ENCODE results near the gene PRX.
"Not testable (repeated sequence)": the region's sequence is repeated elsewhere in the genome, so short reads cannot be mapped to it uniquely, and the experiment has no call there.

PRX gene

GRCh38 chr19:40414542-40415535, 1.7 kb upstream of the PRX start:
- no peak for DNase-seq (ENCODE audit: low read depth in 2 of 2)

GRCh38 chr19:40412866-40413265, 312 bp downstream of the PRX start:
- DNase-seq (ENCODE audit: low read depth in 2 of 2): no peak

DNA sequence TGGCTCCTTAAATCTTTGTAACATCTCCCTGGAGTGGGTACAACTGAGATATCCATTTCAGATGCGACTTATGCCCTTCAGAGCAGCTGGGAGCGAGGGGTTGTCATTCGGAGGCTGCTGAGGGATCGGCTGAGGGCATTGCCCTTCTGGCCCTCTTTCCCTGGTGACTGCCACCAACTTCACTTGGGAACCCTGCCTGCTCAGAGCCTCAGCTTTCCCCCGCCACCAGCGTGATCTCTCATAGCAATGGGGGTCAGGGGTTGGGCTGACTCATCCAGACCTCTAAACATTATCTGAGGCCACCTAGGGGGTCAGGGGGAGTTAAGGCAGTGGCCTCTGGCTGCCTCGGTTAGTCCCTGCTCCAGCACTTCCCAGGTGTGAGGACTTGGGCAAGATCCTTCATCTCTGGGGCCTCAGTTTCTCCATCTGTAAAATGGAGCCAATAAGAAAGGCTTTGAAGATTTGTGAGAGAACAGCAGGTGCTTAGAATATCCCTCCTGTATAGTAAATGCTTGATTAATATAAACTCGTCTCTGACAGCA, 1.1 kb downstream of the PRX start:
- no peak for DNase-seq (ENCODE audit: low read depth in 2 of 2)

GRCh38 chr19:40411125-40411842, 1.9 kb downstream of the PRX start:
- DNase-seq (ENCODE audit: low read depth in 2 of 2): no peak

- DNase-seq (ENCODE audit: low read depth in 2 of 2): no peak
These were observed 3.2 kb downstream of the PRX start for GRCh38 chr19:40410030-40410389.

DNA sequence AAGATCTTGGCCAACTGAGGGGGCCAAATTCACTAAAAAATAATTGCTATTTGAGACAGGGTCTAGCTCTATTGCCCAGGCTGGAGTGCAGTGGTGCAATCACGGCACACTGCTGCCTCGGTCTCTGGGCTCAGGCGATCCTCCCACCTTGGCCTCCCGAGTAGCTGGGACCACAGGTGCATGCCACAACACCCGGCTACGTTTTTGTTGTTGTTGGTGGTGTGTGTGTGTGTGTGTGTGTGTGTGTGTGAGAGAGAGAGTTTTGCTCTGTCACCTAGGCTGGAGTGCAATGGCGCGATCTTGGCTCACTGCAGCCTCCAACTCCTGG, 4.6 kb downstream of the PRX start:
- not testable (repeated sequence) for DNase-seq (ENCODE audit: low read depth in 2 of 2)

- DNase-seq (ENCODE audit: low read depth in 2 of 2): no peak
These were observed 5.2 kb downstream of the PRX start for GRCh38 chr19:40407714-40408597.

DNA sequence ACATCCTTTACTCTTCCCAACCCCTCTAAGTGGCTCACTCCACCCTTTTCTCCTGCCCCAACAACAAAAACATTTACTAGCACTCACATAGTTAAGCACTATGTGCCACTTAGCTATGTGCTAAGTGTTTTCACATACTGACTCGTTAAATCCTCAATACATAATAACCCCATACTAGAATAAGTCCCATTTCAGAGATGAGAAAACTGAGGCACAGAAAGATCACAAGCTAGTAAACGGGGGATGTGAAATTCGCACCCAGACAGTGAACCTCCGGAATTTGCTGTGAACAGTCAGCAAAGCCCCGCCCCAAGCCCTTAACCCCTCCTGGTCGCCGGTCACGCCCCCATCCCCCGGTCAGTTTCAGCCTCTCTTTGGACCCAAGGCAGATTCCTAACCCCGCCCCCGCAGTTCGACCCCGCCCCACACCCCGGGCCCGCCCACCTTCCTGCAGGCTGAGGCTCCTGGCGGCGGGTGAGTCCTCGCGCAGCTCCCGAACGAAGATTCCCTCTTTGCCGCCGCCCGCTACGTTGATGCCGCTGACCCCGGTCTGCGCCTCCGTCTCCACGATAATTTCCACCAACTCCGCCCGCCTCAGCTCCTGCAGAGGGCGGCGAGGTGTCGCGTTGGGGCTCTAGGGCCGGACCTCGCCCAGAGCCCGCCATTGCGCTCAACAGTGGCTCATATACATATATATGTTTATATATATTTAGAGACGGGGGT, 9.8 kb downstream of the PRX start:
- DNase-seq (ENCODE audit: low read depth in 2 of 2): peak; percentile 81 to 90

DNA sequence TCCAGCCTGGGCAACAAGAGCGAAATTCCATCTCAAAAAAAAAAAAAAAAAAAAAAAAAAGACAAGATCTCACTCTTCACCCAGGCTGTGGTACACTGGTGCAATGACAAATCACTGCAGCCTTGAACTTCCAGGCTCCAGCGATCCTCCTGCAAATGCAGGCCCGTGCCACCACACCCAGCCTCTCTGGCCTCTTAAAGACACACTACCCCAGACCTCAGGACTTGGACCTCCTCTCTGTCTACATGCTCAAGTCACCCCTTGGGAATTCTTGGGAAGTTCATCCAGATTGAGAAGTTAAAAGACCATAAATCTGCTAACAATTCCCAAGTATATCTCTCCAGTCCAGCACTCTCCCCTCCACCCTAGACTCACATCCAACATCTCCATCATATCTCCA, 12.6 kb downstream of the PRX start:
- no peak for DNase-seq (ENCODE audit: low read depth in 2 of 2)

GRCh38 chr19:40398417-40399131, 14.6 kb downstream of the PRX start:
- peak; percentile 31 to 63 for DNase-seq (ENCODE audit: low read depth in 2 of 2)

DNA sequence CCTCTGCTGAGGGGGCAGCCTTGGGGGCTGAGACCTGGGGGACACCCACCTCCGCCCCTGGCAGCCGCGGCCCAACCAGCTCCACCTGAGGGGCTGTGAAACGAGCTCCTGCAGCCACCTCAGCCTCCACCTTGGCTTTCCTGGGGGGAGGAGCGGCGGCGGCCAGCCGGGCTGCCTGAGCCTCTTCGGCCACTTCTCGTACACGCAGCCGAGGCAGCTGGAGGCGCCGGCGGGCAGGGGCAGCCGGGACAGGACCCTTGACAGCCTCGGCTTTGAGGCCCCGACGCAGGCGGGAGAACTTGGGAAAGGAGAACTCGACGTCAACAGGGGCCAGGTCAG, 15.6 kb downstream of the PRX start:
- DNase-seq (ENCODE audit: low read depth in 2 of 2): no peak

DNA sequence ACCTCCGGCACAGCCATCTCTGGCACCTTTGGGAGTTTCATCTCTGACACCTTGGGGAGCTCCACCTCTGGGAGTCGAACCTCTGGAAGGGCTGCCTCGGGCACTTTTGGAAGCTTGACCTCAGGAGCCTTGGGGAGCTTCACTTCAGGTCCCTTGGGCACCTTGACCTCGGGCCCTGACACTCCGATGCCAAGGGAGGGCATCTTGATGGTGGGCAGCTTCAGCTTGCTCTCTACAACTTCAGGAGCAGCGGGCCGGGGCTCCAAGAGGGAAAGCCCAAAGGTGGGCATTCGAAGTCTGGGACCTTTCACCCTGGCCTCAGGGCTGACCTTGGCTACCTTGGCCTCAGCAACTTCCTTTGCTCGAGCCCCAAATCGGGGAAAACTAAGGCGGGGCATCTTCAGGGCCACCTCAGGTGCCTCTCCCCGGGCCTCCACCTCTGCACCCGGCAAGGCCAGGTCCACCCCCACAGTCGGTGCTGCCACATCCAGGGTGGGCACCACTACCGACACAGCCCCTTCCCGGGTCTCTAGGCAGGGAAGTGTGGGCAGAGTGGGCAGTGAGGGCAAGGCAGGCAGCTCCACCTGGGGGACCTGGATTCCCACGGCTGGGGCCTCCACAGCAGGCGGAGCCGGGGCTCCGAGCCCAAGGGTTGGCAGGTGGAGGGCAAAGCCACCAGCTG, 16.2 kb downstream of the PRX start:
- no peak for DNase-seq (ENCODE audit: low read depth in 2 of 2)

DNA sequence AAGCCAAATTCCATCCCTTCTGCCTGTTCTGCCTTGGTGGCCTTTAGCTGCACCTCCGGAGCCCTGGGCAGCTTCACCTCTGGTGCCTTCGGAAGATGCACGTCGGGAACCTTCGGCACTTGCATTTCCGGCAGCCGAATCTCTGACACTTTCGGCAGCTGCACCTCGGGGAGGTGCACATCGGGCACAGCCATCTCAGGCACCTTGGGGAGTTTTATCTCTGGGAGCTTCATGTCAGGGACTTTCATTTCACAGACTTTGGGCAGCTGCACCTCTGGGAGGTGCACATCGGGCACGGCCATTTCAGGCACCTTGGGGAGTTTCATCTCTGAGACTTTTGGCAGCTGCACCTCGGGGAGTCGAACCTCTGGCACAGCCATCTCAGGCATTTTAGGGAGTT, 17.2 kb downstream of the PRX start:
- DNase-seq (ENCODE audit: low read depth in 2 of 2): no peak

- DNase-seq (ENCODE audit: low read depth in 2 of 2): no peak
These were observed 18.4 kb downstream of the PRX start for GRCh38 chr19:40394816-40395210.

GRCh38 chr19:40393894-40394815, 19.0 kb downstream of the PRX start:
- no peak for DNase-seq (ENCODE audit: low read depth in 2 of 2)

DNA sequence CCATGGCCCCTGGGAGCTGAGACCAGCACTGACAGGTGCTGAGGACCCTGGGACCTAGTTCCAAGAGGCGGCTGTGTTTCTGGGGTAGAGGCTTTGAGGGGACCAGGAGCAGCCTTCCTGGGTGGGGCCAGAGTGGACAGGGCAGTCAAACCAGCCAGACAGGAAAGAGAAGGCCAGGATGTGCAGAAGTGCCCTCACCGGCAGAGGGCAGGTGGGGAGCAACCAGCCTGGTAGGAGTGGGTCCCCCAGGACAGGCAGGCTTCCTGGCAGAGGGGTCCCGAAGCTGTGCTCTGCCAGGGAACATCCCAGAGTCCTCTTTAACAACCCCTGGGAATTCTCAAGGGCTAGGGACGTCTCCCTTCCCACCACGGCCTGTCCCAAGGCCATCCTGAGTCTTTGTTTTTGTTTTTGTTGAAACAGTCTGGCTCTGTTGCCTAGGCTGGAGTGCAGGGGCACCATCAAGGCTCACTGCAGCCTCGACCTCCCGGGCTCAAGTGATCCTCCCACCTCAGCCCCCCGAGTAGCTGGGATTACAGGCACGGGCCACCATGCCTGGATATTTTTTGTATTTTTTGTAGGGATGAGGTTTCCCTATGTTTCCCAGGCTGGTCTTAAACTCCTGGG, 20.2 kb downstream of the PRX start:
- DNase-seq (ENCODE audit: low read depth in 2 of 2): no peak

GRCh38 chr19:40392123-40392522, 21.1 kb downstream of the PRX start:
- DNase-seq (ENCODE audit: low read depth in 2 of 2): no peak

DNA sequence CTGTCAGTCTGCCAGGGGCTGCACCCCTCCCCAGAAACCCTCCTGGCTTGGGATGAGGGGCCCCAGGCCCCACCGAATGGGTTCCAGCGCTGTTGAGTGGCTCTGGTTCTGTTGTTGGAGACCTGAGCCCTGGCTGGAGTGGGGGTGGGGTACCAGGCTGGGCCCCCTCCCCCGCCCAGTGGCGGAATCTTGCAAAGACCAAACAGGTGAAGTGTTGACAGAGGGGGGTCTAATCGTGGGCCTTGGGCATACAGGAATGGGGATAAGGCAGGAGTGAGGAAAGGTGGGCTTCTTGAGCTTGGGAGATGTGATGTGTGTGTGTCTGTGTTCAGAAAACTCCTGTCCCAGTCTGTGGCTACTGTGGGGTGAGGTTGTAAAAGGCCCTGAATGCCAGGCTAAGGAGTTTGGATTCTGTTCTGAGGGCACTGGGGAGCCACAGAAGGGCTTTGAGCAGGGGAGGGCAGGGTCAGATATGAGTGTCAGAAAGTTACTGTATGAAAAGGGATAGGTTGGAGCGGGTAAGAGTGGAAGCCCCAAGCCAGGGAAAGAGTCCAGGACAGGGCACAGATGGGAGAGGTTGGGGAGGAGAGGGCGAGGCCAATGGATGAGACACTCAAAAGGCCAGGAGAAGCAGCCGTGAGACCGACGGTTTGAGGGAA, 23.0 kb downstream of the PRX start, which contains the start of gene HIPK4:
TSS of gene HIPK4 (minus strand) at position 98 of the 659 bp plus-strand sequence. CDS start 279 bp downstream, outside the sequence.
- DNase-seq (ENCODE audit: low read depth in 2 of 2): no peak
